Activated naive CD8-positive, alpha-beta T cell treated with anti-CD3 and anti-CD28 coated beads for 36 hours (primary cell): Measurements from ENCODE around the gene TSPAN15. TPM values are rescaled to one million over a fixed set of nuclear protein-coding genes. Genes with fewer than 3 reads are reported as not detected.
"Not testable (repeated sequence)": the region's sequence is repeated elsewhere in the genome, so short reads cannot be mapped to it uniquely, and the experiment has no call there.

Source experiments
- DNase-seq: peaks from one replicate; pipeline ENCODE4 v3.0.0; 2021
- H3K27ac Mint-ChIP-seq: one replicate; pipeline ENCODE4 v1.8.0; 2022; ENCODE audit warnings: mild to moderate bottlenecking, moderate library complexity, mixed read lengths
- H3K27me3 Mint-ChIP-seq: one replicate; pipeline ENCODE4 v1.8.0; 2022; ENCODE audit warnings: mild to moderate bottlenecking, mixed read lengths
- H3K36me3 Mint-ChIP-seq: one replicate; pipeline ENCODE4 v1.8.0; 2021; ENCODE audit warnings: mild to moderate bottlenecking, mixed read lengths
- H3K4me1 Mint-ChIP-seq: one replicate; pipeline ENCODE4 v1.8.0; 2021; ENCODE audit warnings: mixed read lengths
- H3K4me3 Mint-ChIP-seq: one replicate; pipeline ENCODE4 v1.8.0; 2022; ENCODE audit warnings: mild to moderate bottlenecking, moderate library complexity, mixed read lengths
- H3K9me3 Mint-ChIP-seq: one replicate; pipeline ENCODE4 v1.8.0; 2022; ENCODE audit warnings: mixed read lengths
- total RNA-seq, 2 experiments: library from RNA; stranded (reverse); gene quantifications; one replicate each; pipeline ENCODE4 v1.2.3, GENCODE V29; 2021

TSPAN15 gene
- total RNA-seq, 2 experiments from 2014 or later, result 0.60 to 0.66 TPM

DNA sequence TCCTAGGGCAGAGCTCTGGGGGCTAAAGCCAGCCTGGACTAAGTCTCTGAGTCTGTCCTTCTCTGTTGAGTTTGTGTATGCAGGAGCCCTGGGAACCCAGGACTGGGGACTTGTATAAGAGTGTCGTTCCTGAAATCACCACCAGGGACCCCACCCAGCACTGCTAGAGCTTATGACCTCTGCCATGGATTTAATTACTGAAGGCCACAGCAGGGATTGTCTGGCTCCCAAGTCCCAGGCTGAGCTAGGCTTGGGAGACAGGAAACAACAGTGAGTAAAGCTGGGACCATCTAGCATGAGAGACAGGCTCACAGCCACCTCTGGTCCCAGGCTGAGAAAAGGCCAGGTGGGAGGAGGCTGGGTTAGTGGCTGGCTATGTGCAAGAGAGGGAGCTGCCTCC, 1.4 kb upstream of the TSPAN15 start:
- peaks cover 5% of the 10 kb centered on the region for H3K4me1 Mint-ChIP-seq
- DNase-seq, result peak; percentile 21
- peaks cover 12% of the 10 kb centered on the region for H3K27me3 Mint-ChIP-seq
- H3K9me3 Mint-ChIP-seq, result no peaks in the 10 kb centered on the region
- no peak overlapping the region for H3K27ac Mint-ChIP-seq
- H3K36me3 Mint-ChIP-seq, result no peaks in the 10 kb centered on the region
- H3K4me3 Mint-ChIP-seq, result no peak overlapping the region

DNA sequence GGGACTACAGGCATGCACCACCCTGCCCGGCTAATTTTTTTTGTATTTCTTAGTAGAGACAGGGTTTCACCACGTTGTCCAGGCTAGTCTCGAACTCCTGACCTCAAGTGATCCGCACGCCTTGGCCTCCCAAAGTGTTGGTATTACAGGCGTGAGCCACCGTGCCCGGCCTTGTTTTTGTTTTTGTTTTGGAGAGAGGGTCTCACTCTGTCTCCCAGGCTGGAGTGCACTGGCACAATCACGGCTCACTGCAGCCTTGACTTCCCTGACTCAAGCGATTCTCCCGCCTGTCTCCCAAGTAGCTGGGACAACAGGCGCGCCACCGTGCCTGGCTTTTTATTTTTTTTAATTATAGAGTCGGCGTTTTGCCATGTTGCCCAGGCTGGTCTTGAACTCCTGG, 870 bp upstream of the TSPAN15 start:
- not testable (repeated sequence) for H3K27ac Mint-ChIP-seq, H3K9me3 Mint-ChIP-seq, DNase-seq, H3K36me3 Mint-ChIP-seq, H3K4me3 Mint-ChIP-seq, H3K4me1 Mint-ChIP-seq
- peaks cover 12% of the 10 kb centered on the region for H3K27me3 Mint-ChIP-seq

DNA sequence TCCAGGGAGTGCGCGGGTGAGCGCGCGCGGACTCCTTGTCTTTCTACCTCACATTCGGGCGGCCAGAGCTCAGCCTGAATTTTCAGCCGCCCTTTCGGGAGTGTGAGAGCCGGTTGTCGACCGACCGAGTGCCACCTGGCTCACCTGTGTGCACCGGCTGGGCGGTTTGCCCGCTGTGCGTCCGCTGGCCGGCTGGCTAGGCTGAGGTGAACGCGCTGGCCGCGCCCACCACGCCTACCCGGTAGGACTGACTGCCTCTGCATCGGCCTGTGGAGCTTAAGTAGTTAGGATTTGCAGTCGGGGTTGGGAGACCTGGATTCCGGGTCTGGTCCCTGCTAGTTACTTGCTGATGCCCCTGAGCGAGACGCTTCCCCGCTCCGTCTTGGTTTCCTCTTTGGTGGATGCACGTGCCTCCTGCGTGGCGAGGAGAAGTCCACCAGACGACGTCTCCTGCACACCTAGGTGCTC, 553 bp downstream of the TSPAN15 start:
- no peaks in the 10 kb centered on the region for H3K9me3 Mint-ChIP-seq
- peaks cover 12% of the 10 kb centered on the region for H3K27me3 Mint-ChIP-seq
- no peak for DNase-seq
- H3K4me3 Mint-ChIP-seq, result peak overlapping the region; percentile 82
- no peaks in the 10 kb centered on the region for H3K36me3 Mint-ChIP-seq
- H3K4me1 Mint-ChIP-seq, result peaks cover 5% of the 10 kb centered on the region
- no peak overlapping the region for H3K27ac Mint-ChIP-seq

DNA sequence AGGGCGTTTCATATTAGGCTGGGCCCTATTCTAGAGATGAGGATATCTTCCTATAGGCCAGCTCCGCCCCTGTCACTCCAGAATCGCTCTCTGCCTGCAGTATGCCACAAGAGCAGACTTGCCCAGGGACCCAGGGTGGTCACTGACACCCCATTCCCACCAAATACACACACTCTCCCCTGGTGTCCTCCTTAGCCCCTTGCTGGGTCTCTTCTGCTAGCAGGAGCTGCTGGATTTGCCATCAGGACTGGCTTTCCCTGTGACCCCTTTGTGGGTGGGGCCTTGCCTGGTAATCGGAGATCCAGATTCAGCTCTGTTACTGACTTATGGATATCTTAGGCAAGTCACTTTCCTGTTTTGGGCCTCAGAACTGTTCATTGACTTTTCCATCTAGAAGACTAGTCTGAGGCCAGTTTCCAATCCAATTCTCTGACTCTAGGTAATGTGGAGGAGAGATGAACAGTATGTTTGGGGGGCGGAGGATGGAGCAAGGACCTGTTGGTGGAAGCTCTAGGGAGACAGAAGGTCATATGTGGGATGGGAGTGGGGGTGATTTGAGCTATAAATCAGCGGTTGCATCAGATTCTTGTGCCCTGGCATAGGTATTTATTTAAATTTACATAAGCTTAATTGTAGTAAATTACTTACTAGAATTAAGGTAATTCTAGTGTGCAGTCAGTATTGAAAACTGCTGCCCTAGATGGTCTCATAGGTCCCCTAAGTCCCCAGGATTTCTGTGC, 1.6 kb downstream of the TSPAN15 start:
- no peaks in the 10 kb centered on the region for H3K9me3 Mint-ChIP-seq
- no peak overlapping the region for H3K4me3 Mint-ChIP-seq
- no peak for DNase-seq
- H3K4me1 Mint-ChIP-seq, result peaks cover 5% of the 10 kb centered on the region
- H3K27me3 Mint-ChIP-seq, result peaks cover 12% of the 10 kb centered on the region
- H3K36me3 Mint-ChIP-seq, result no peaks in the 10 kb centered on the region
- H3K27ac Mint-ChIP-seq, result no peak overlapping the region

DNA sequence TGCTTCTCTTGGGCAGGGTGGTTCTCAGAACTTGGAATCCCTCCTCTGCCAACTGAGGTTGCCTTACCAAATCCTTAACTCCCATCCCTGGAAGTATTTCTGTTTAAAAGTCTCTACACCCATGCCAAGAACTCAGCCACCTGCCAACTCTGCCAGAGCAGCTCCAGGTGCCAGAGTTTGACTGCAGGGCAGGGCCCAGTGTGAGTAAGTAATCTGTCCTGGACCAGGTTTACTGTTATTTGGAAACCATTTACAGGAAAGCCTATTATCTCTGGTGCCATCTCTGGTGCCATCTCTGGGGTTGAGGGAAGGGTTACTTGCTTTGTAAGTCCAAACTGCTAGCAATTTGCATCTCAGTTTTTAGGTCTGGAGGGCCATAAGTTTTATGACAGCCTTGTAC, 2.5 kb downstream of the TSPAN15 start:
- Mint-ChIP-seq H3K27ac (no peak overlapping the region), H3K9me3 (no peaks in the 10 kb centered on the region), H3K4me1 (peaks cover 5% of the 10 kb centered on the region), H3K36me3 (no peaks in the 10 kb centered on the region), H3K4me3 (no peak overlapping the region), H3K27me3 (peaks cover 12% of the 10 kb centered on the region)
- DNase-seq, result no peak

DNA sequence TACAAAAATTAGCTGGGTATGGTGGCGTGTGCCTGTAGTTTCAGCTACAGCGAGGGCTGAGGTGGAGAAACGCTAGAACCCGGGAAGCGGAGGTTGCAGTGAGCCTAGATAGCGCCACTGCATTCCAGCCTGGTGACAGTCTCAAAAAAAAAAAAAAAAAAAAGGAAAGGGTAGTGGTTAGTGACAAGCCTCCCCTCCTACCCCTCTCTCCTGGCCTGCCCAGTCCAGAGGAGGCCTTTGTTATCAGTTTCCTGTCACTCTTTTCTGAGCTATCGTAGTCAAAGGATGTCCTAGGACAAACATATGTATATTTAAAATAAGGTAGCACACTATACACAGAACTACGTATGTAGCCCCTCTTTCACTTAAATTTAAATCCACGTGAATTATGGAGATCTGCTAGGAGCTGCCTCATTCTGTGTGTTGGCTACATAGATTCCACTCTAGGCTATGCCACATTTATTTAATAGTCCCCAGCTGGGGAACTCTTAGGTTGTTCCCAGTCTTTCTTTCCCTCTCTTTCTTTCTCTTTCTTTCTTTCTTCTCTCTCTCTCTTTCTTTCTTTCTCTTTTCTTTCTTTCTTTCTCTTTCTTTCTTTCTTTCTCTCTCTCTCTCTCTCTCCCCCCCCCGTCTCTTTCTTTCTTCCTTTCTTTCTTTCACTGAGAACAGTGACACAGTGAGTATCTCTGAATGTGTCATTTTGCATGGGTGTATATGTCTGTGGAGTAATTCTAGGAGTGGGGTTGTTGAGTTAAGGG, 3.9 kb downstream of the TSPAN15 start:
- Mint-ChIP-seq H3K4me1 (peaks cover 5% of the 10 kb centered on the region), H3K27ac (no peak overlapping the region), H3K4me3 (no peak overlapping the region), H3K36me3 (no peaks in the 10 kb centered on the region), H3K27me3 (peaks cover 12% of the 10 kb centered on the region), H3K9me3 (no peaks in the 10 kb centered on the region)
- no peak for DNase-seq

DNA sequence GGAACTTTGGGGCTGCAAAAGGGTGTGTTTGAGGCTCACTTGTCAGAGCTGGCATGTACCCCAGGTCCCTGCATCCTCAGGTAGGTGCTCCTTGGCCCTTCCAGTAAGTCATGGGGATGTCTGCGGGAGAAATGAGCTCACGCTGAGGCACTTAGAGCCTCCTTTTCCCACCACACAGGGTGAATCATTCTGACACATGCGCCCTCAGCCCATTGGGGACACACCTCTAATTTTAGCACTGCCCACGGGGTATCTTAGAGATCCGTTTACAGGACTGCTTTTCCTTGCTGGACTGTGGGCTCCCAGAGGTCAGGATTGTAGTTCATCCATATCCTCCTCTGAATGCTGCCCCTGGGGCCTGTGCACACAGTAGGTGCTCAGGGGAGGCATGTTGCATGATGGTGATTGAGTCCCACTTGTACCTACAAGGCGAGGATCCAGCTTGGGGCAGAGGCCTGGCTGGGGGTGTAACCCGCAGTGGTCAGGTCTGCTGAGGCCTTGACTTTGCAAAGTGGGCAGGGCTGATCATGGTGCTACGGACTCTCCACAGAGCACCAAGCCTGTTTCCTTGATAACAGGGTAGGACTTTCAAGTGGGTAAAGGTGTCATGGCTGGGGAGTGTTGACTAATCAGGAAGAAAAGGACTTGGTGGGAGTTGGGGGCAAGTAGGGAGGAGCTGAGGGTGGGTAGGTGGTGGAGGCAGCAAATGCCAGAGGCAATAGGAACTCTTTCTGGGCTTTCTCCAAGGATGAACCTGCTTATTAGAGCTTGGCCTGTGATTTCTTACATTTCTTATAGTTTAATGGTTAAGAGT, 5.8 kb downstream of the TSPAN15 start:
- Mint-ChIP-seq H3K9me3 (no peaks in the 10 kb centered on the region), H3K36me3 (no peaks in the 10 kb centered on the region), H3K27ac (no peak overlapping the region), H3K4me1 (peaks cover under 1% of the 10 kb centered on the region), H3K27me3 (peaks cover 10% of the 10 kb centered on the region), H3K4me3 (no peak overlapping the region)
- DNase-seq, result no peak

DNA sequence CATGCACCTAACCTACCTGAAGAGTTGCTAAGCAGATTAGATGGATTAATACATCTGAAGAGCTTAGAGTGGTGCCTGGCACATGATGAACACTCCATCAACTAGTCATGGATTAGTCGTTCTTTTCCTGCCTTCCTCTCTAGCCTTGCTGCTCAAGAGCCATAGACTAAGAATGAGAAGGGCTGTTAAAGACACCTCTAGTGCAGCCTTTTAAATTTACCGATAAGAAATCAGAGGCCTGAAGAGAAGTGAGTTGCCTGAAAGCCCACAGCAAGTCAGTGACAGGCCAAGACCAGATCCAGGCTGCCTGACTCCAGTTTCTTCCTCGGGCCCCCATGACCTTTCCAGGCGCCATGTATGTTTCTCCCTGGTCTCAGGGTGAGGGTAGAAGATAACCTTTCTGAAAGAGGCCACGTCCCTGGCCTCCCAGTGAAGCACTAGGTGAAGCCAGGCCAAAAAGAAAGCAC, 6.5 kb downstream of the TSPAN15 start:
- peaks cover 2% of the 10 kb centered on the region for H3K27me3 Mint-ChIP-seq
- no peaks in the 10 kb centered on the region for H3K36me3 Mint-ChIP-seq
- H3K9me3 Mint-ChIP-seq, result no peaks in the 10 kb centered on the region
- H3K4me1 Mint-ChIP-seq, result peaks cover 3% of the 10 kb centered on the region
- H3K27ac Mint-ChIP-seq, result no peak overlapping the region
- DNase-seq, result no peak
- H3K4me3 Mint-ChIP-seq, result no peak overlapping the region

DNA sequence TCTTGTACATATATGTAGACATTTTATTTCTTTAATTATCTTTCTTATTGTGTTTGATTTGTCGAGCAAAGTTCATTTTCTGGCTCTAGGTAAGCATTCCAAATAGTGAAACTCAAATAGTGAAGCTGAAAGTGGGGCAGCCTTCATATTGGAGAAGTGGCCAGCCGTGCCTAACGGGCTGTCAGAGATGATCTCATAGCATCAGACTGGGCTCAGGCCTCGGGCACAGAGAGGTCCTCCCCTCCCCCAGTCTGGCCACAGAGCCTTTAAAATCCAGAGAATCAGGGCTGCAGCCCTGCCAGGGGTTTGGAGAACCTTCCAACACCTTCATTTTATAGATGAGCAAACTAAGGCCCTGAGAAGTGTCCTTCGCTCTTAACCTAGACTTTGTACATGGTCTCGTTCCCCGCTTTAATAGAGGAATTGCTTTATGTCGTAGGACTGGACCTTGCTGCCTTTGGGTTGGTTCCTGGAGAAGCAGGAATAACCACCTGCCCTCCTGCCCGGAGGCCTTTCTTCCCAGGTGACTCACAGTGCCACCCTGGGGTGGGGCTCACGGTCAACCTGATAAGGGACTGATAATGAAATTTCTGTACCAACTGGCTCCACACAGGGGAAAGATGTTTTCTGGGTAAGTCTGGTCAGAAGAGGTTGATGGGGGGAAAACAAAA, 7.3 kb downstream of the TSPAN15 start:
- no peak for DNase-seq
- Mint-ChIP-seq H3K4me3 (no peak overlapping the region), H3K27me3 (no peaks in the 10 kb centered on the region), H3K9me3 (no peaks in the 10 kb centered on the region), H3K27ac (no peak overlapping the region), H3K4me1 (peaks cover 4% of the 10 kb centered on the region), H3K36me3 (no peaks in the 10 kb centered on the region)

DNA sequence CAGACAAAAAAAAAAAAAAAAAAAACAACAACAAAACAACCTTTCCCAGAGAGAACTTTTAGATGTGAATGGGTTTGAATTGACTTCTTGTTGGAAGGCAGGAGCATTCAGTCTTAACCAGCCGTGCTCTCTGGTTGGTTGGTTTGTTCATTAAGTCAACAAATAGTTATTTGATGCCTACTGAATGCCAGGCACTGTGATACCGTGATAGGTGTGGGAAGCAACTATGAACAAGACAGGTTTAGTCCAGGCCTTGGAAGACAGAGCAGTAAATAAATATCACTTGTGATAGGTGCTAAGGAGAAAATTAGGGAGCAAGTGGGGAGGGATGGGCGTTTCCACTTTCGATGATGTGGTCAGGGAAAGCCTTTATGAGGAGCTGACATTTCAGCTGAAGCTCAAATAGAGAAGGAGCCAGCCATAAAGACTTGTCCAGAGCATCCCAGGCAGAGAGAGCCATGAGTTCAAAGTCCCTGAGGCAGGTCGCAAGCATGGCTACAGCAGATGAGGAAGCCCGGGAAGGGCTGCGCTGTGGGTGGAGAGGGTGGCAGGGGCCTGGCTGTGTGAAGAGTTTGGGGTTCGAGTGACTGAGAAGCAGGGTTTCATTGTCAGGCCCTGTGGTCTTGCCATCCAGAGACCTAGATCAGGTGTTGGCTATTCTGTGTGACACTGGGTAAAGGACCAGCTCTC, 8.0 kb downstream of the TSPAN15 start:
- no peak overlapping the region for H3K4me3 Mint-ChIP-seq
- no peaks in the 10 kb centered on the region for H3K9me3 Mint-ChIP-seq
- no peaks in the 10 kb centered on the region for H3K36me3 Mint-ChIP-seq
- no peak overlapping the region for H3K27ac Mint-ChIP-seq
- DNase-seq, result no peak
- H3K27me3 Mint-ChIP-seq, result no peaks in the 10 kb centered on the region
- H3K4me1 Mint-ChIP-seq, result peaks cover 4% of the 10 kb centered on the region

DNA sequence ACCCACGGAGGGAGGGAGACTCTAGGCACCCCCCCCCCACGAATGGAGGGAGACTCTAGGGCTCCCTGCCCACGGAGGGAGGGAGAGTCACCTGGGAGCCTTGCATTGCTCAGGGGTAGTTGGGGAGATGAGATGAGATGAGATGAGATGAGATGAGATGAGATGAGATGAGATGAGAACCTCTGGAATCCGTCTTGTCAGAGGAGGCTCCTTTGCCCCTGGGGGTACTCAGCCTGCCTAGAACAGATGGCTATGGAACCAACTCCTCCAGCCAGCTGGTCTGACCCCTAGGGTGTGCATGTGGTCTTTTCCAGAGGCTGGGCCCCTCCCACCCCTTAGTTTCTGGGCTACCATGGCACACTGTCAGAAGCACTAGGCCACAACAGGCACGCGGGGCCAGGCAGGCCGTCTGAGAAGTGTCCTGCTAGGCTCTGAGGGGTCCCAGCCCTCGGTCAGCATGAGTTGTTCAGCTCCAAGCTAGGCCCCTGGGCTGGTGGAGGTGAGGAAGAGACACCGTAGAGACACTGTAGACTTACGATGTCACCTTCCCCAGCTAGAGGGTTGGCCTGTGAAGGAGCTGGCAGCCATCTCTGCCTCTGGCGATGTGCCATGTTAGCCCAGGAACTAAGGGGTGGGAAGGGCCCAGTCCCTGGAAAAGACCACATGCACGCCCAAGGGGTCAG, 8.8 kb downstream of the TSPAN15 start:
- Mint-ChIP-seq H3K4me3 (no peak overlapping the region), H3K27me3 (no peaks in the 10 kb centered on the region), H3K27ac (no peak overlapping the region), H3K9me3 (no peaks in the 10 kb centered on the region), H3K4me1 (peaks cover 11% of the 10 kb centered on the region), H3K36me3 (no peaks in the 10 kb centered on the region)
- DNase-seq, result no peak

DNA sequence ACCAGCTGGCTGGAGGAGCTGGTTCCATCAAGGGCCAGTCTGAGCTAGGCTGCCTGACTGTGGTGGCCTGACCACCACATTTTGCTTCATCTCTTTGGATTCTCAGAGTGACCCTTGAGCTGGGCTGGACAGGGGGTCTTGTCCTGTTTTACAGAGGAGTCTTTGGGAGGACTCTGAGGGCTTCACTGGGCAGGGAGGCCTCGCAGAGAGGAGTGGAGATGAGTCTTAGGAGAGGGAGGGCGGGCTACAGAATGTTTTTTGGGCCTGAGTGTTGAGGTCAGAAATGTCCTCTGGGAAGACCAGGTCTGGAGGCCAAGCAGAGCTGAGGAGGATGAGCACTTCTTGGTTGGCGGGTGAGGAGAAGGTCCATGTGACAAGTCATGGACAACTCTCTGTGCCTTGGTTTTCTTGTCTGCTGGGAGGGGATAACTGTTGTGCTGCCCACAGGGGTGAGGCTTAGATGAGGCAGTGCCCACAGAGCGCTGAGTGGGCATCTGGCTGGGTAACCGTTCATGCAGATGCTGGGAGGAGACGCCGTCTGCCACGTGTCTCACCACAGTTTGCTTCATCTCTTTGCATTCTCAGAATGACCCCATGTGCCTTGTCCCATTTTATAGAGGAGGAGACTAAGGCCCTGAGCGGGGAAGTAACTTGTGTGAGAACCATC, 9.4 kb downstream of the TSPAN15 start:
- no peaks in the 10 kb centered on the region for H3K36me3 Mint-ChIP-seq
- no peak for DNase-seq
- no peak overlapping the region for H3K4me3 Mint-ChIP-seq
- no peak overlapping the region for H3K27ac Mint-ChIP-seq
- H3K27me3 Mint-ChIP-seq, result no peaks in the 10 kb centered on the region
- H3K9me3 Mint-ChIP-seq, result no peaks in the 10 kb centered on the region
- H3K4me1 Mint-ChIP-seq, result peaks cover 18% of the 10 kb centered on the region

DNA sequence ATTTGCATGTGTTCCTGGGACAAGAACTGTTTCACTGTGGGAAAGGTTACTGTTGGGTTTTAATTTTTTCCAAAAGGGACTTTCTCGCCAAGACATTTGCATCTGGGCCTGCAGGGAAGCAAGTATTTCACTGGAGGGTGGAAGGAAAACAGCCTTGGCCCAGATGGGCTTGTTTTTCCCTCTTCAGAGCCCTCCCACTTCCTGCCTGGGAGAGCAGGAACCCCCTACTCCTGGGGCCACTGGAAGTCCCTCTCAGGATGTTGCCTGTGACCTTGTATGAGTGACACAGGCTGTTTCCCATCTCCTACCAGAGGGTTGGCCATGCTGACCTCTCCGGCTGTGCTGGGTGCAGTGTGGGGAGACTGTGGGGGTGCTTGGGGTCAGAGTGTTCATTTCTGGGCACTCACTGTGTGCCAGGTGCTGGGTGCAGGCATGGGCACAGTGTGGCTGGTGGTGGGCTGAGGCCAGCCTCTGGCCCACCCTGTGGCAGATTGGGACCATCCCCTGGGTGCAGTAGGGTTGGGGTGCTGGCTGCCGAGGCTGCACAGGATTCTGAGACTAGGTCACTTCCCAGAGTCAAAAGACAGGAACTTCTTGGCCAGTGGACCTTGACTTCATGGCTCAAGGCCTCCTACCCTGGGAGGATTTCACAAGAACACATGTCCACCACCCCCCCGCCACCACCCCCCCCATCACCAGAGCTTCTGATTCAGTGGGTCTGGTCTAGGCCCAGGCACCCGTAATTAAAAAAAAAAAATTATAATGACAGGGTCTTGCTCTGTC, 10.2 kb downstream of the TSPAN15 start:
- H3K4me3 Mint-ChIP-seq, result no peak overlapping the region

More for the DNA sequence above, 10.2 kb downstream of the TSPAN15 start:
- Mint-ChIP-seq H3K4me1 (peaks cover 19% of the 10 kb centered on the region), H3K36me3 (no peaks in the 10 kb centered on the region), H3K27me3 (no peaks in the 10 kb centered on the region), H3K27ac (no peak overlapping the region), H3K9me3 (no peaks in the 10 kb centered on the region)
- no peak for DNase-seq
